GM12891 (cell line): ENCODE results near the gene DHFR2. TPM values are rescaled to one million over a fixed set of nuclear protein-coding genes. Genes with fewer than 3 reads are reported as not detected.
"Not testable (repeated sequence)": the region's sequence is repeated elsewhere in the genome, so short reads cannot be mapped to it uniquely, and the experiment has no call there.

ENCODE experiments used
- DNase-seq: peaks from one replicate; pipeline ENCODE4 v3.0.0; 2011; ENCODE audit warnings: low spot score; ENCODE audit not compliant: insufficient read length
- FAIRE-seq: peaks from 2 replicates; lab custom pipeline; 2011; peaks lifted over from hg19 to GRCh38; lab: Jason Lieb, UNC
- PAX5 ChIP-seq: IDR thresholded peaks from 2 replicates; pipeline ENCODE4 v1.6.1; 2011; ENCODE audit warnings: low read length, moderate library complexity, mild to moderate bottlenecking; ENCODE audit not compliant: insufficient read depth, severe bottlenecking
- POLR2A ChIP-seq: IDR thresholded peaks from 2 replicates; pipeline ENCODE4 v1.6.1; 2011; ENCODE audit warnings: low read depth, low read length, control low read depth
- POLR2AphosphoS5 ChIP-seq: IDR thresholded peaks from 2 replicates; pipeline ENCODE4 v1.6.1; 2011; ENCODE audit warnings: low read depth, low read length, control low read depth
- POU2F2 ChIP-seq: IDR thresholded peaks from 2 replicates; pipeline ENCODE4 v1.6.1; 2011; ENCODE audit warnings: low read depth, mild to moderate bottlenecking, control low read depth, low read length, moderate library complexity
- SPI1 ChIP-seq: IDR thresholded peaks from 2 replicates; pipeline ENCODE4 v1.6.1; 2011; ENCODE audit warnings: low read depth, low read length, control low read depth
- TAF1 ChIP-seq: IDR thresholded peaks from 2 replicates; pipeline ENCODE4 v1.6.1; 2011; ENCODE audit warnings: low read depth, low read length, control low read depth
- polyA plus RNA-seq: library from polyadenylated mRNA; unstranded; fragments of >200 nt; gene quantifications from one replicate; pipeline ENCODE4 v1.2.1, GENCODE V29; 2012; ENCODE audit warnings: low read depth, missing spikeins, inconsistent platforms; ENCODE audit not compliant: missing spikeins

DHFR2 gene
- 1.4 TPM for polyA plus RNA-seq

GRCh38 chr3:94062513-94063404 lies at the start of gene DHFR2, which contains the start of gene NSUN3:
TSS of gene DHFR2 (minus strand) at chr3:94062916. CDS start at chr3:94061511, 1,405 bp downstream.
TSS of gene NSUN3 (plus strand) at chr3:94063061. CDS start at chr3:94063127, 66 bp downstream.
- peak; percentile 96 for FAIRE-seq

DNA sequence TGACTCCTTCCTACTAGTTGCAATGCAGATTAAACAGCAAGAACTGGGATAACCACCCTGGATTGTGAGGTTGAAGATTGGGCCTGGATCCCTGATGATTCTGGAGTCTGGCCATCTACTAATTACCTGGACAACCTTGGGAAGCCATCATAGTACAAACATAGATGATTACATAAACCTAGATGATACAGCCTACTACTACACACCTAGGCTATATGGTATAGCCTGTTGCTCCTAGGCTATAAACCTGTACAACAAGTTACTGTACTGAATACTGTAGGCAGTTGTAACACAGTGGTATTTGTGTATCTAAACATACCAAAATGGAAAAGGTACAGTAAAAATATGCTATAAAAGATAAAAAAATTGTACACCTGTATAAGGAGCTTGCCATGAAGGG lies 48.1 kb upstream of the DHFR2 start:
- TF ChIP-seq PAX5 (no peak), TAF1 (no peak), POU2F2 (no peak), POLR2AphosphoS5 (no peak), POLR2A (no peak), SPI1 (no peak)
- DNase-seq, result no peak
- no peak for FAIRE-seq

More at GRCh38 chr3:94062513-94063404, at the start of gene DHFR2, which contains the start of gene NSUN3:
- DNase-seq, result peak; percentile 41
- TF ChIP-seq POU2F2, result peak; percentile 50
- TF ChIP-seq POLR2AphosphoS5, result peak; percentile 88
- TF ChIP-seq TAF1, result peak; percentile 76
- TF ChIP-seq SPI1, result no peak; the same call in 1 of the 2 replicates
- peak; percentile 69 for TF ChIP-seq POLR2A
- TF ChIP-seq PAX5, result peak; percentile 33

DNA sequence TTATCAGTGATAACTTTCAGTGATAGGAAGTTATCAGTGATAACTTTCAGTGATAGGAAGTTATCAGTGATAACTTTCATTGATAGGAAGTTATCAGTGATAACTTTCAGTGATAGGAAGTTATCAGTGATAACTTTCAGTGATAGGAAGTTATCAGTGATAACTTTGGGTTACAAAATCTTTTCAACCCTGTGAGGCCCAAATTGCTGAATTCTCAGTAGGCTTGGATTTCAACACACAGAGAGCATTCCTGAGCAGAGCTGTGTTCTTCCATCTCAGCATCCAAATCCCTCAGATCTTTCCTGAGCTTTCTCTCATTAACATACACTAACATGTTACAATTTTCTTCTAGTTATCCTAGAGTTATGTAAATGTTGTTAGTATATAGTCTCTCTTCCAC lies 47.5 kb upstream of the DHFR2 start:
- DNase-seq, FAIRE-seq: not testable (repeated sequence)

- TF ChIP-seq TAF1 (no peak), POU2F2 (no peak), POLR2A (no peak), SPI1 (no peak), POLR2AphosphoS5 (no peak), PAX5 (no peak)
- FAIRE-seq (no peak), DNase-seq (no peak)
Measured at GRCh38 chr3:94106268-94106667, 43.6 kb upstream of the DHFR2 start.

- no peak for TF ChIP-seq POLR2A
- no peak for TF ChIP-seq TAF1
- no peak for TF ChIP-seq PAX5
- no peak for TF ChIP-seq POLR2AphosphoS5
- TF ChIP-seq POU2F2, result no peak
- TF ChIP-seq SPI1, result no peak
- DNase-seq (no peak), FAIRE-seq (no peak)
Measured at GRCh38 chr3:94101860-94102259, 39.1 kb upstream of the DHFR2 start.

GRCh38 chr3:94099311-94099710 lies 36.6 kb upstream of the DHFR2 start:
- no peak for FAIRE-seq
- TF ChIP-seq POLR2A, result no peak
- no peak for TF ChIP-seq TAF1
- TF ChIP-seq PAX5, result no peak
- no peak for TF ChIP-seq SPI1
- no peak for TF ChIP-seq POLR2AphosphoS5
- TF ChIP-seq POU2F2, result no peak

GRCh38 chr3:94098452-94098851 lies 35.7 kb upstream of the DHFR2 start:
- no peak for DNase-seq
- TF ChIP-seq POU2F2 (no peak), PAX5 (no peak), POLR2A (no peak), TAF1 (no peak)
- FAIRE-seq, result no peak

More at GRCh38 chr3:94099311-94099710, 36.6 kb upstream of the DHFR2 start:
- no peak for DNase-seq

DNA sequence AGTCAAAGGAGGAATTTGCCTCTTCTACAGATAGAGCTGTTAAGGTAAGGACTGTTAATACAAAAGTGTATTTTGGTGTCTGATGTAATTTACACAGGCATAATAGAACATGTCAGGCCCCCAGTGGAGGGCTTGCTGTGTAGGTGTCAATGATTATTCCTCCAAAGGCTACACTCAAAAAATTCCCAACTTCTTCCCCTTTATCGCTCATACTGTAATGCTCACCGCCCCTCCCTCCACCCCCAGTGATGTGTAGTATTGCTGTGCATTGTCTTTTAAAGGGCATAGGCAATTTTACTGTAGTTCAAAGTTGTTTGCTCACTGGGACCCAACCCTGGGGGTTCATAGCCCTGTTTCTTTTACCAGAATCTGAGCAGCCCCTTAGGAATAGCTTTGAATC lies 32.4 kb upstream of the DHFR2 start:
- no peak for FAIRE-seq
- no peak for DNase-seq
- no peak for TF ChIP-seq POLR2A
- no peak for TF ChIP-seq TAF1
- TF ChIP-seq PAX5, result no peak
- TF ChIP-seq SPI1, result no peak
- no peak for TF ChIP-seq POLR2AphosphoS5
- TF ChIP-seq POU2F2, result no peak

GRCh38 chr3:94093151-94093550 lies 30.4 kb upstream of the DHFR2 start:
- no peak for FAIRE-seq
- DNase-seq, result no peak
- TF ChIP-seq POU2F2, result no peak
- no peak for TF ChIP-seq SPI1
- TF ChIP-seq PAX5, result no peak
- TF ChIP-seq POLR2AphosphoS5, result no peak
- TF ChIP-seq TAF1, result no peak
- TF ChIP-seq POLR2A, result no peak
